ENCODE measurements around the gene BCL2L15.

- TF ChIP-seq POLR2A (IDR thresholded peaks at IDR 0.05; ENCODE audit: low read depth, low read length) (no peak), KDM1A (IDR thresholded peaks at IDR 0.05; ENCODE audit: borderline replicate concordance) (no peak), ZBTB40 (IDR thresholded peaks at IDR 0.05; ENCODE audit: borderline replicate concordance) (no peak), FOXM1 (IDR thresholded peaks at IDR 0.05; ENCODE audit: low read depth, low read length) (no peak), PAX5 (IDR thresholded peaks at IDR 0.05; ENCODE audit: borderline replicate concordance, low read depth, low read length) (no peak), SUZ12 (IDR thresholded peaks at IDR 0.05; ENCODE audit: unreplicated experiment) (no peak), ZNF384 (IDR thresholded peaks at IDR 0.05; ENCODE audit: borderline replicate concordance, low read depth, low read length) (no peak), EZH2 (IDR thresholded peaks at IDR 0.05; ENCODE audit: borderline replicate concordance, control insufficient read depth, low read depth, low read length) (no peak), REST (IDR thresholded peaks at IDR 0.05; ENCODE audit: low read depth, low read length) (no peak), SMARCA5 (IDR thresholded peaks at IDR 0.05) (no peak)
- TF ChIP-seq, protein P1, sequence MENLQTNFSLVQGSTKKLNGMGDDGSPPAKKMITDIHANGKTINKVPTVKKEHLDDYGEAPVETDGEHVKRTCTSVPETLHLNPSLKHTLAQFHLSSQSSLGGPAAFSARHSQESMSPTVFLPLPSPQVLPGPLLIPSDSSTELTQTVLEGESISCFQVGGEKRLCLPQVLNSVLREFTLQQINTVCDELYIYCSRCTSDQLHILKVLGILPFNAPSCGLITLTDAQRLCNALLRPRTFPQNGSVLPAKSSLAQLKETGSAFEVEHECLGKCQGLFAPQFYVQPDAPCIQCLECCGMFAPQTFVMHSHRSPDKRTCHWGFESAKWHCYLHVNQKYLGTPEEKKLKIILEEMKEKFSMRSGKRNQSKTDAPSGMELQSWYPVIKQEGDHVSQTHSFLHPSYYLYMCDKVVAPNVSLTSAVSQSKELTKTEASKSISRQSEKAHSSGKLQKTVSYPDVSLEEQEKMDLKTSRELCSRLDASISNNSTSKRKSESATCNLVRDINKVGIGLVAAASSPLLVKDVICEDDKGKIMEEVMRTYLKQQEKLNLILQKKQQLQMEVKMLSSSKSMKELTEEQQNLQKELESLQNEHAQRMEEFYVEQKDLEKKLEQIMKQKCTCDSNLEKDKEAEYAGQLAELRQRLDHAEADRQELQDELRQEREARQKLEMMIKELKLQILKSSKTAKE (IDR thresholded peaks at IDR 0.05; ENCODE audit: low read depth, poor library complexity, severe bottlenecking) = no peak
- TF ChIP-seq, protein P2, sequence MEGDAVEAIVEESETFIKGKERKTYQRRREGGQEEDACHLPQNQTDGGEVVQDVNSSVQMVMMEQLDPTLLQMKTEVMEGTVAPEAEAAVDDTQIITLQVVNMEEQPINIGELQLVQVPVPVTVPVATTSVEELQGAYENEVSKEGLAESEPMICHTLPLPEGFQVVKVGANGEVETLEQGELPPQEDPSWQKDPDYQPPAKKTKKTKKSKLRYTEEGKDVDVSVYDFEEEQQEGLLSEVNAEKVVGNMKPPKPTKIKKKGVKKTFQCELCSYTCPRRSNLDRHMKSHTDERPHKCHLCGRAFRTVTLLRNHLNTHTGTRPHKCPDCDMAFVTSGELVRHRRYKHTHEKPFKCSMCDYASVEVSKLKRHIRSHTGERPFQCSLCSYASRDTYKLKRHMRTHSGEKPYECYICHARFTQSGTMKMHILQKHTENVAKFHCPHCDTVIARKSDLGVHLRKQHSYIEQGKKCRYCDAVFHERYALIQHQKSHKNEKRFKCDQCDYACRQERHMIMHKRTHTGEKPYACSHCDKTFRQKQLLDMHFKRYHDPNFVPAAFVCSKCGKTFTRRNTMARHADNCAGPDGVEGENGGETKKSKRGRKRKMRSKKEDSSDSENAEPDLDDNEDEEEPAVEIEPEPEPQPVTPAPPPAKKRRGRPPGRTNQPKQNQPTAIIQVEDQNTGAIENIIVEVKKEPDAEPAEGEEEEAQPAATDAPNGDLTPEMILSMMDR (IDR thresholded peaks at IDR 0.05 in 2 of 3, conservative IDR thresholded peaks at IDR 0.05 in 1 of 3; ENCODE audit: control insufficient read depth in 2 of 3, extremely low read depth in 1 of 3, insufficient read depth in 1 of 3, low read depth in 3 of 3, low read length in 3 of 3) = no peak
Measured at GRCh38 chr1:113861641-113862040, 25.7 kb downstream of the BCL2L15 start.

Data from GM12878 (cell line).